ENCODE results near the gene PXMP2. TPM values are rescaled to one million over a fixed set of nuclear protein-coding genes. Genes with fewer than 3 reads are reported as not detected.
A peak's percentile ranks its signal among the peaks of the same experiment; 100 is the strongest.

The PXMP2 gene
- total and polyA plus RNA-seq, 2 of the 8 experiments (the other 6 are each of a cell fraction or from before 2014, with no cell fraction given) = 13.8 to 15.1 TPM

- FAIRE-seq (no peak), DNase-seq (ENCODE audit: low read depth in 1 of 2, low spot score in 2 of 2) (no peak)
- no peak overlapping the region for H4K5ac ChIP-seq (ENCODE audit: insufficient read length, low read depth, low read length)
- H3K9me3 ChIP-seq (ENCODE audit: insufficient read depth in 2 of 2, low read depth in 1 of 2, low read length in 1 of 2) = no peaks in the 10 kb centered on the region
- no peak overlapping the region for H2AFZ ChIP-seq (ENCODE audit: low read length)
- no peak overlapping the region for H2AK5ac ChIP-seq (ENCODE audit: low read depth, low read length)
- no peak overlapping the region for H3K14ac ChIP-seq (ENCODE audit: insufficient read length)
- peaks cover 5% of the 10 kb centered on the region; the same call in 1 of the 2 replicates for H3K79me1 ChIP-seq (ENCODE audit: low read depth, low read length)
- peaks cover 2 to 47% of the 10 kb centered on the region in 2 experiments for H3K79me2 ChIP-seq (ENCODE audit: control insufficient read depth in 1 of 2, insufficient read depth in 2 of 2, low read length in 2 of 2)
- H3K18ac ChIP-seq (ENCODE audit: extremely low read depth, low read length) = no peak overlapping the region
- no peaks in the 10 kb centered on the region for H3K4me1 ChIP-seq (replicated peaks in 1 of 4; ENCODE audit: control insufficient read depth in 3 of 4, insufficient read depth in 4 of 4, low read length in 3 of 4)
- H3K4ac ChIP-seq (replicated peaks; ENCODE audit: insufficient read length, low read depth, low read length) = no peak overlapping the region
- H3K27ac ChIP-seq (ENCODE audit: low read depth, low read length) = no peak overlapping the region
- 87% methylated on average over 14 of the region's 14 CpGs; no CpG with 5 or more reads in 1 of the 2 experiments for WGBS, 2 experiments (ENCODE audit: extremely low coverage in 1 of 2, insufficient coverage in 1 of 2, insufficient read length in 1 of 2, insufficient replicate concordance in 2 of 2, low coverage in 1 of 2, low lambda C conversion rate in 2 of 2, missing lambda C conversion rate in 1 of 2)
- TF ChIP-seq GABPA (IDR thresholded peaks at IDR 0.05; ENCODE audit: borderline replicate concordance, insufficient read depth, low read length) (no peak), TBP (IDR thresholded peaks at IDR 0.05; ENCODE audit: low read depth, low read length) (no peak)
- TF ChIP-seq, protein P1, sequence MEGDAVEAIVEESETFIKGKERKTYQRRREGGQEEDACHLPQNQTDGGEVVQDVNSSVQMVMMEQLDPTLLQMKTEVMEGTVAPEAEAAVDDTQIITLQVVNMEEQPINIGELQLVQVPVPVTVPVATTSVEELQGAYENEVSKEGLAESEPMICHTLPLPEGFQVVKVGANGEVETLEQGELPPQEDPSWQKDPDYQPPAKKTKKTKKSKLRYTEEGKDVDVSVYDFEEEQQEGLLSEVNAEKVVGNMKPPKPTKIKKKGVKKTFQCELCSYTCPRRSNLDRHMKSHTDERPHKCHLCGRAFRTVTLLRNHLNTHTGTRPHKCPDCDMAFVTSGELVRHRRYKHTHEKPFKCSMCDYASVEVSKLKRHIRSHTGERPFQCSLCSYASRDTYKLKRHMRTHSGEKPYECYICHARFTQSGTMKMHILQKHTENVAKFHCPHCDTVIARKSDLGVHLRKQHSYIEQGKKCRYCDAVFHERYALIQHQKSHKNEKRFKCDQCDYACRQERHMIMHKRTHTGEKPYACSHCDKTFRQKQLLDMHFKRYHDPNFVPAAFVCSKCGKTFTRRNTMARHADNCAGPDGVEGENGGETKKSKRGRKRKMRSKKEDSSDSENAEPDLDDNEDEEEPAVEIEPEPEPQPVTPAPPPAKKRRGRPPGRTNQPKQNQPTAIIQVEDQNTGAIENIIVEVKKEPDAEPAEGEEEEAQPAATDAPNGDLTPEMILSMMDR (IDR thresholded peaks at IDR 0.05; ENCODE audit: control extremely low read depth in 1 of 3, insufficient read depth in 1 of 3, low read depth in 1 of 3, low read length in 3 of 3) = peak in 1 of 3 experiments; percentile 2; a peak in 1 of 4 replicates
- no peaks in the 10 kb centered on the region for H3K23me2 ChIP-seq (ENCODE audit: low read depth, low read length)
- H2BK5ac ChIP-seq (ENCODE audit: low read depth, low read length) = no peak overlapping the region
- no peak overlapping the region; a peak in 1 of 7 replicates for H3K9ac ChIP-seq (replicated peaks in 1 of 4; ENCODE audit: extremely low read depth in 1 of 4, low read depth in 3 of 4, low read length in 3 of 4)
- H2BK12ac ChIP-seq (ENCODE audit: low read depth, low read length) = no peak overlapping the region
- no peak overlapping the region for H3K56ac ChIP-seq (replicated peaks; ENCODE audit: insufficient read length, low read depth, low read length)
- H2BK20ac ChIP-seq (ENCODE audit: low read length) = no peak overlapping the region
- no peaks in the 10 kb centered on the region for H3K27me3 ChIP-seq (replicated peaks in 1 of 4; ENCODE audit: control insufficient read depth in 3 of 4, extremely low read depth in 1 of 4, insufficient read depth in 3 of 4, low read length in 3 of 4)
- peaks cover 16 to 41% (median 31%) of the 10 kb centered on the region in 4 experiments for H3K36me3 ChIP-seq (ENCODE audit: control insufficient read depth in 2 of 4, insufficient read depth in 4 of 4, low read length in 3 of 4)
- H4K8ac ChIP-seq (ENCODE audit: extremely low read depth, insufficient read depth, low read length) = no peak overlapping the region
- no peak overlapping the region for H3K4me2 ChIP-seq (ENCODE audit: insufficient read depth in 1 of 2, low read depth in 2 of 2, low read length in 2 of 2)
- H3K4me3 ChIP-seq (ENCODE audit: extremely low read depth in 1 of 4, insufficient read depth in 2 of 4, low read depth in 3 of 4, low read length in 4 of 4) = no peak overlapping the region
- POLR2A ChIA-PET (ENCODE audit: partially characterized antibody) = interaction anchor here (0.6 to 1.6 kb wide), 6 partner anchors 10 to 213 kb away, joined by 3 to 5 read pairs (median 4); no protein-coding TSS in a partner anchor
- H2BK120ac ChIP-seq (replicated peaks; ENCODE audit: low read depth, low read length) = no peak overlapping the region
- H3K23ac ChIP-seq (ENCODE audit: insufficient read length) = no peak overlapping the region
- no peak overlapping the region for H2BK15ac ChIP-seq (ENCODE audit: low read length)
- no peak overlapping the region for H4K91ac ChIP-seq (replicated peaks; ENCODE audit: insufficient read length, low read length)
- CTCF ChIA-PET (ENCODE audit: partially characterized antibody) = interaction anchor here (0.7 to 3.2 kb wide), 6 partner anchors 10 to 145 kb away, joined by 3 to 9 read pairs (median 3); no protein-coding TSS in a partner anchor
- H4K20me1 ChIP-seq (replicated peaks in 1 of 2; ENCODE audit: control insufficient read depth in 1 of 2, insufficient read depth in 2 of 2, low read length in 2 of 2) = peaks cover 3 to 18% of the 10 kb centered on the region in 2 experiments
Observed at GRCh38 chr12:132754160-132754932, 67.0 kb downstream of the PXMP2 start.
